ENCODE data around the gene NSFL1C. TPM values are rescaled to one million over a fixed set of nuclear protein-coding genes. Genes with fewer than 3 reads are reported as not detected.

Gene NSFL1C
- total and polyA plus RNA-seq, 4 experiments from 2014 or later, result 57.5 to 105 (median 71.6) TPM

GRCh38 chr20:1467355-1468116 lies 887 bp upstream of the NSFL1C start:
- Histone ChIP-seq H3K4me1 (ENCODE audit: insufficient read depth, low read length) (peaks cover 41% of the 10 kb centered on the region), H3K4me3 (ENCODE audit: low read length in 2 of 2) (peak overlapping the region in 1 of 2 donors; percentile 39), H3K27ac (ENCODE audit: low read depth, low read length) (peak overlapping the region; percentile 4), H3K9me3 (ENCODE audit: control insufficient read depth in 1 of 2, low read length in 2 of 2) (no peaks in the 10 kb centered on the region), H3K27me3 (ENCODE audit: insufficient read depth, low read length) (no peaks in the 10 kb centered on the region), H3K36me3 (ENCODE audit: insufficient read depth, low read length) (peaks cover 13% of the 10 kb centered on the region)
- Mint-ChIP-seq H3K9me3 (peaks cover 0 to 2% (median 0%) of the 10 kb centered on the region in 8 donors), H3K36me3 (peaks cover 9 to 17% of the 10 kb centered on the region in 2 donors), H3K27me3 (peaks cover 3 to 5% of the 10 kb centered on the region in 2 donors), H3K4me1 (peaks cover 32 to 49% (median 40%) of the 10 kb centered on the region in 4 donors), H3K4me3 (peak overlapping the region in 7 of 8 donors; percentile 78 to 93 (median 81)), H3K27ac (peak overlapping the region; percentile 66 to 95 (median 85))
- no peak for DNase-seq
- intact Hi-C loops (cut with micrococcal nuclease), result loop anchor here (1.0 to 10.0 kb wide), 7 partner anchors 35 to 1003 kb away; partner anchors contain the start of genes FKBP1A and SNRPB
- ChIA-PET CTCF (ENCODE audit: partially characterized antibody) (interaction anchor here (0.8 to 4.0 kb wide), 15 partner anchors 9 to 635 kb away, joined by 3 to 22 read pairs (median 3); partner anchors contain the start of gene SNPH), POLR2A (ENCODE audit: partially characterized antibody) (interaction anchor here (0.6 to 3.1 kb wide), 12 partner anchors 16 to 635 kb away, joined by 3 to 19 read pairs (median 4); partner anchors contain the start of genes FKBP1A and PSMF1)

DNA sequence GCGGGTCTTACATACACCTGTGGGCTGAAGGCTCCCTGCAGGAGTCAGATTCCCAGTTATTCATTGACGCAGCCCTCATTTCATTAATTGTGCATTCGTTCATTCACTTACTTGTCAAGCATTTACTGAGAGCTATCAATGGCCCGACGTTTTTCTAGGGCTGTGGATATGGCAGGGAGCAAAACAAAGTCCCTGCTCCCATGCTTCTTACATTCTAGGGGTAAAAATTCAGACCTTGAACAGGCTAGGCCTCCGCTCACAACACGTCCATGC lies 369 bp upstream of the NSFL1C start:
- intact Hi-C loops (cut with micrococcal nuclease), result loop anchor here (1.0 to 10.0 kb wide), 7 partner anchors 36 to 1004 kb away; partner anchors contain the start of genes FKBP1A and SNRPB

GRCh38 chr20:1465470-1466210 lies 1.0 kb downstream of the NSFL1C start:
- H3K4me1 Mint-ChIP-seq, result peaks cover 37 to 53% (median 44%) of the 10 kb centered on the region in 4 donors
- H3K36me3 ChIP-seq (ENCODE audit: insufficient read depth, low read length), result peaks cover 22% of the 10 kb centered on the region
- H3K36me3 Mint-ChIP-seq, result peaks cover 17 to 34% of the 10 kb centered on the region in 2 donors
- H3K4me3 Mint-ChIP-seq, result peak overlapping the region; percentile 78 to 93 (median 88)
- peak overlapping the region; percentile 89 for H3K27ac ChIP-seq (ENCODE audit: low read depth, low read length)
- H3K27ac Mint-ChIP-seq, result peak overlapping the region; percentile 47 to 94 (median 89)
- no peaks in the 10 kb centered on the region for H3K9me3 ChIP-seq (ENCODE audit: control insufficient read depth in 1 of 2, low read length in 2 of 2)
- peaks cover 1 to 2% of the 10 kb centered on the region in 2 donors for H3K27me3 Mint-ChIP-seq
- peaks cover 0 to 2% (median 0%) of the 10 kb centered on the region in 8 donors for H3K9me3 Mint-ChIP-seq
- POLR2A ChIA-PET (ENCODE audit: partially characterized antibody), result interaction anchor here (0.7 to 3.1 kb wide), 6 partner anchors 10 to 352 kb away, joined by 3 to 19 read pairs (median 4); partner anchors contain the start of gene FKBP1A
- CTCF ChIA-PET (ENCODE audit: partially characterized antibody), result interaction anchor here (0.9 to 4.0 kb wide), 7 partner anchors 8 to 311 kb away, joined by 3 to 22 read pairs (median 4); partner anchors contain the start of gene FKBP1A
- H3K4me1 ChIP-seq (ENCODE audit: insufficient read depth, low read length), result peaks cover 41% of the 10 kb centered on the region
- peak overlapping the region; percentile 53 to 65 for H3K4me3 ChIP-seq (ENCODE audit: low read length in 2 of 2)
- H3K27me3 ChIP-seq (ENCODE audit: insufficient read depth, low read length), result no peaks in the 10 kb centered on the region
- DNase-seq, result no peak
- intact Hi-C loops (cut with micrococcal nuclease), result loop anchor here (1.0 to 10.0 kb wide), 8 partner anchors 37 to 1005 kb away; partner anchors contain the start of gene SNRPB

More for the DNA sequence above, 369 bp upstream of the NSFL1C start:
- no peak for DNase-seq
- Histone ChIP-seq H3K27ac (ENCODE audit: low read depth, low read length) (peak overlapping the region; percentile 4), H3K9me3 (ENCODE audit: control insufficient read depth in 1 of 2, low read length in 2 of 2) (no peaks in the 10 kb centered on the region), H3K36me3 (ENCODE audit: insufficient read depth, low read length) (peaks cover 16% of the 10 kb centered on the region), H3K27me3 (ENCODE audit: insufficient read depth, low read length) (no peaks in the 10 kb centered on the region), H3K4me1 (ENCODE audit: insufficient read depth, low read length) (peaks cover 41% of the 10 kb centered on the region), H3K4me3 (ENCODE audit: low read length in 2 of 2) (peak overlapping the region in 1 of 2 donors; percentile 39)
- H3K4me1 Mint-ChIP-seq, result peaks cover 34 to 49% (median 40%) of the 10 kb centered on the region in 4 donors
- H3K9me3 Mint-ChIP-seq, result peaks cover 0 to 2% (median 0%) of the 10 kb centered on the region in 8 donors
- ChIA-PET CTCF (ENCODE audit: partially characterized antibody) (interaction anchor here (0.8 to 4.0 kb wide), 15 partner anchors 9 to 634 kb away, joined by 3 to 22 read pairs (median 4); partner anchors contain the start of gene SNPH), POLR2A (ENCODE audit: partially characterized antibody) (interaction anchor here (0.6 to 3.1 kb wide), 12 partner anchors 16 to 636 kb away, joined by 3 to 19 read pairs (median 4); partner anchors contain the start of genes FKBP1A and PSMF1)
- peak overlapping the region; percentile 78 to 93 (median 84) for H3K4me3 Mint-ChIP-seq
- H3K27me3 Mint-ChIP-seq, result peaks cover 3 to 5% of the 10 kb centered on the region in 2 donors
- H3K27ac Mint-ChIP-seq, result peak overlapping the region; percentile 28 to 95 (median 85)
- H3K36me3 Mint-ChIP-seq, result peaks cover 9 to 20% of the 10 kb centered on the region in 2 donors

DNA sequence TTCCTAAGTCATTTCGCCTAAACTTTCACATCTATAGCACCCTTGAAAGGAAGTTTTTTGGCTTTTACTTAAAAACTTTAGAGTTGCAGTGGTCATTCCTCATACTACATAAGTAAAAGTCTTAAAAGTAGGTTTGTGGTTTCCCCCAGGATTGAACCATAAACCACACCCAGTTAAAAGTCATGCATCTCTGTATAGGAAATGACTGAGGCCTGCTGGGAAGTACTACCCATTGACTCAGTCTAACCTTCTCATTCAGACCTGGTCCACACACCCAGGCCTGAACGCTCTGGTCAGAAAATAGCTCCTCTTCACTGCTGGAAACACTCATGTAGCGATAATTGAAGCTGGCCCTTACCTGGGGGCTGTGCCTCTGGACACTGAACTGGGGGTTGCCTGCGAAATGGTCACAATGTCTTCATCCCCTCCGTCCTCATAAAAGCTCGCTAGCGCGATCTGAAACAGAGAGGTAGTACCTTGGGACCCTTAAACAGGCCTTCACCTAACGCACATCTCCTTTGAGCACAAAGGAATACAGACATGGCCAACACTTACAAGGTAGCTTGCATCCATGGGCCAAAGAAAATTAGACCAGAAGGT lies 2.6 kb downstream of the NSFL1C start:
- Histone ChIP-seq H3K27ac (ENCODE audit: low read depth, low read length) (no peak overlapping the region), H3K36me3 (ENCODE audit: insufficient read depth, low read length) (peaks cover 35% of the 10 kb centered on the region), H3K27me3 (ENCODE audit: insufficient read depth, low read length) (no peaks in the 10 kb centered on the region), H3K4me1 (ENCODE audit: insufficient read depth, low read length) (peaks cover 41% of the 10 kb centered on the region), H3K9me3 (ENCODE audit: control insufficient read depth in 1 of 2, low read length in 2 of 2) (no peaks in the 10 kb centered on the region), H3K4me3 (ENCODE audit: low read length in 2 of 2) (no peak overlapping the region)
- H3K36me3 Mint-ChIP-seq, result peaks cover 29 to 49% of the 10 kb centered on the region in 2 donors
- peak overlapping the region in 1 of 7 donors; percentile 57 for H3K27ac Mint-ChIP-seq
- peaks cover 1 to 2% of the 10 kb centered on the region in 2 donors for H3K27me3 Mint-ChIP-seq
- intact Hi-C loops (cut with micrococcal nuclease), result loop anchor here (10.0 kb wide), 1 partner anchor 619 kb away; no protein-coding TSS in a partner anchor
- H3K4me3 Mint-ChIP-seq, result peak overlapping the region in 3 of 8 donors; percentile 14 to 44 (median 33)
- ChIA-PET POLR2A (ENCODE audit: partially characterized antibody) (no interaction called here), CTCF (ENCODE audit: partially characterized antibody) (interaction anchor here (1.0 kb wide), 1 partner anchor 27 kb away, joined by 5 read pairs; no protein-coding TSS in a partner anchor)
- no peak for DNase-seq
- H3K9me3 Mint-ChIP-seq, result peaks cover 0 to 2% (median 0%) of the 10 kb centered on the region in 8 donors
- H3K4me1 Mint-ChIP-seq, result peaks cover 37 to 62% (median 46%) of the 10 kb centered on the region in 4 donors

GRCh38 chr20:1462834-1463233 lies 3.8 kb downstream of the NSFL1C start:
- Mint-ChIP-seq H3K36me3 (peaks cover 38 to 60% of the 10 kb centered on the region in 2 donors), H3K4me3 (no peak overlapping the region), H3K27ac (no peak overlapping the region), H3K9me3 (peaks cover 0 to 2% (median 0%) of the 10 kb centered on the region in 8 donors), H3K4me1 (peaks cover 38 to 64% (median 43%) of the 10 kb centered on the region in 4 donors), H3K27me3 (no peaks in the 10 kb centered on the region)
- no peak overlapping the region for H3K4me3 ChIP-seq (ENCODE audit: low read length in 2 of 2)
- H3K4me1 ChIP-seq (ENCODE audit: insufficient read depth, low read length), result peaks cover 41% of the 10 kb centered on the region
- ChIA-PET POLR2A (ENCODE audit: partially characterized antibody) (interaction anchor here (0.6 kb wide), 1 partner anchor 1287 kb away, joined by 3 read pairs; no protein-coding TSS in a partner anchor), CTCF (ENCODE audit: partially characterized antibody) (no interaction called here)
- intact Hi-C loops (cut with micrococcal nuclease), result loop anchor here (10.0 kb wide), 1 partner anchor 618 kb away; no protein-coding TSS in a partner anchor
- no peak for DNase-seq
- H3K27ac ChIP-seq (ENCODE audit: low read depth, low read length), result no peak overlapping the region
- H3K27me3 ChIP-seq (ENCODE audit: insufficient read depth, low read length), result no peaks in the 10 kb centered on the region
- H3K36me3 ChIP-seq (ENCODE audit: insufficient read depth, low read length), result peaks cover 45% of the 10 kb centered on the region
- H3K9me3 ChIP-seq (ENCODE audit: control insufficient read depth in 1 of 2, low read length in 2 of 2), result no peaks in the 10 kb centered on the region

DNA sequence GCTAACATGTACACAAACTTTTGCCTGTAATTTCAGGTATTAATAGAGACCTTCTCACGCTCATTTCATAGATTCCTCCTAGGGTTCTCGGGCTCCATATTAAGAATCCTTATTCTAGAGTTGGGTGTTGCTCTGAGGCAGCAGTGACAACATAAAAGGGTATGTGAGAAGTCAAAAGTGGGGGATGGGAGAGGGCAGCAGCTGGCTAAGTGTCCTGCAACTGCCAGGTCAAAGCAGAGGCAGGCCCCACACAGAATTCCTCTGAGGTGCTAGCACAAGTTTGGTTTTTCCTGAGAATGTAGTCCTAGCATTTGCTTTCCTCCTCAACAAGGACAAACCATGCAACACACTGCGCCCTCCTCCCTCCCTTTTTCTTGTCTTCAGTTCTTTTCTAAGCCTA lies 4.6 kb downstream of the NSFL1C start:
- no peak overlapping the region for H3K4me3 ChIP-seq (ENCODE audit: low read length in 2 of 2)
- H3K27ac Mint-ChIP-seq, result peak overlapping the region in 1 of 7 donors; percentile 8
- DNase-seq, result no peak
- H3K36me3 Mint-ChIP-seq, result peaks cover 44 to 67% of the 10 kb centered on the region in 2 donors
- no peaks in the 10 kb centered on the region for H3K9me3 ChIP-seq (ENCODE audit: control insufficient read depth in 1 of 2, low read length in 2 of 2)
- no peaks in the 10 kb centered on the region for H3K9me3 Mint-ChIP-seq
- no peak overlapping the region for H3K4me3 Mint-ChIP-seq
- no peaks in the 10 kb centered on the region for H3K27me3 Mint-ChIP-seq
- CTCF ChIA-PET (ENCODE audit: partially characterized antibody), result interaction anchor here (1.1 to 1.2 kb wide), 2 partner anchors 25 to 273 kb away, joined by 3 read pairs; no protein-coding TSS in a partner anchor
- POLR2A ChIA-PET (ENCODE audit: partially characterized antibody), result no interaction called here
- peaks cover 35% of the 10 kb centered on the region for H3K4me1 ChIP-seq (ENCODE audit: insufficient read depth, low read length)
- H3K36me3 ChIP-seq (ENCODE audit: insufficient read depth, low read length), result peaks cover 51% of the 10 kb centered on the region
- H3K27ac ChIP-seq (ENCODE audit: low read depth, low read length), result no peak overlapping the region
- peaks cover 31 to 56% (median 35%) of the 10 kb centered on the region in 4 donors for H3K4me1 Mint-ChIP-seq
- no peaks in the 10 kb centered on the region for H3K27me3 ChIP-seq (ENCODE audit: insufficient read depth, low read length)
- intact Hi-C loops (cut with micrococcal nuclease), result loop anchor here (10.0 kb wide), 1 partner anchor 617 kb away; no protein-coding TSS in a partner anchor
